Measurements from ENCODE around the gene TCL1A. TPM values are rescaled to one million over a fixed set of nuclear protein-coding genes. Genes with fewer than 3 reads are reported as not detected.

Gene TCL1A
- total and polyA plus RNA-seq, 4 donors, result 0.14 to 17.2 (median 0.68) TPM

DNA sequence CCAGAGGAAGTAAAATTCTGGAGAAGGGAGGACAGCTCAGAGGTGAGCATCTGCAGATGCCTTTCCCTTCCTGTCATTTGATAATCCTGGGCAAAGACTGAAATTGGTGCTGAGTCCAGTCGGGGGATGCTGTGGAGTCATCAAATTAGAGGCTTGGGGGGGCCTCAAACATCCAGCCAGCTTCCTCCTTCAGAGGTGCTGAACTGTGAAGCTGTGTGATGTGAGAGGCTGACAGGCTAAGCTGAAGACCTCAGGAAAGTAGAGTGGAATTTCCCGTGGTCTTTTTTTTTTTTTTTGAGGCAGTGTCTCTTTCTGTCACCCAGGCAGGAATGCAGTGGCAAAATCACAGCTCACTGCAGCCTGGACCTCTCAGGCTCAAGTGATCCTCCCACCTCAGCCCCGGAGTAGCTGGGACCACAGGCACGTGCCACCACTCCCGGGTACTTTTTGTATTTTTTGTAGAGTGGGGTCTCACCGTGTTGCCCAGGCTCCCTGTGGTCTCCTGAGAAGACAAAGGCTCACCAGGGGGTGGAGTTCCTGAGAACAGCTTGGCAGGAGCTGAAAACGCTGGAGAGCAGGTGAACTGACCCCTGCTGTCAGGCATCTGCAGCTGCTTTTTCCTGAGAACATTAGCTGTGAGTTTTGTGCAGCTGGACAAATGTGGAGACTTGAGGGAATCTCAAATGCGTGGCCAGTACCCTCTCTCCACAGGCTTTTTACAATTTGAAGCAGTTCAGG lies 33.8 kb downstream of the TCL1A start:
- Histone ChIP-seq H3K9ac (ENCODE audit: low read depth in 1 of 2, low read length in 2 of 2) (no peak overlapping the region), H3K9me3 (ENCODE audit: control insufficient read depth in 4 of 4, low read length in 3 of 4) (peaks cover 0 to 4% (median 0%) of the 10 kb centered on the region in 4 donors), H3K4me3 (ENCODE audit: low read depth in 1 of 3, low read length in 3 of 3) (no peak overlapping the region), H3K4me1 (ENCODE audit: control insufficient read depth in 4 of 4, insufficient read depth in 4 of 4, low read length in 3 of 4) (no peaks in the 10 kb centered on the region), H3K36me3 (ENCODE audit: control insufficient read depth in 4 of 4, insufficient read depth in 3 of 4, low read depth in 1 of 4, low read length in 3 of 4) (no peaks in the 10 kb centered on the region), H3K27me3 (ENCODE audit: control insufficient read depth in 4 of 4, insufficient read depth in 4 of 4, low read length in 3 of 4) (peaks cover 0 to 3% (median 0%) of the 10 kb centered on the region in 4 donors), H3K27ac (ENCODE audit: low read depth in 1 of 2, low read length in 2 of 2) (no peak overlapping the region)
- TF ChIP-seq RXRA (IDR thresholded peaks at IDR 0.05) (no peak), HNF4G (IDR thresholded peaks at IDR 0.05) (no peak), YY1 (IDR thresholded peaks at IDR 0.05) (no peak), NR2F2 (IDR thresholded peaks at IDR 0.05) (no peak), RAD21 (IDR thresholded peaks at IDR 0.05) (no peak), EGR1 (IDR thresholded peaks at IDR 0.05; ENCODE audit: low read depth in 2 of 2) (no peak), FOXA1 (IDR thresholded peaks at IDR 0.05) (no peak), JUND (IDR thresholded peaks at IDR 0.05) (no peak), HNF4A (conservative IDR thresholded peaks at IDR 0.05) (no peak), SP1 (IDR thresholded peaks at IDR 0.05) (no peak), FOXA2 (IDR thresholded peaks at IDR 0.05) (no peak)
- TF ChIP-seq, protein P1, sequence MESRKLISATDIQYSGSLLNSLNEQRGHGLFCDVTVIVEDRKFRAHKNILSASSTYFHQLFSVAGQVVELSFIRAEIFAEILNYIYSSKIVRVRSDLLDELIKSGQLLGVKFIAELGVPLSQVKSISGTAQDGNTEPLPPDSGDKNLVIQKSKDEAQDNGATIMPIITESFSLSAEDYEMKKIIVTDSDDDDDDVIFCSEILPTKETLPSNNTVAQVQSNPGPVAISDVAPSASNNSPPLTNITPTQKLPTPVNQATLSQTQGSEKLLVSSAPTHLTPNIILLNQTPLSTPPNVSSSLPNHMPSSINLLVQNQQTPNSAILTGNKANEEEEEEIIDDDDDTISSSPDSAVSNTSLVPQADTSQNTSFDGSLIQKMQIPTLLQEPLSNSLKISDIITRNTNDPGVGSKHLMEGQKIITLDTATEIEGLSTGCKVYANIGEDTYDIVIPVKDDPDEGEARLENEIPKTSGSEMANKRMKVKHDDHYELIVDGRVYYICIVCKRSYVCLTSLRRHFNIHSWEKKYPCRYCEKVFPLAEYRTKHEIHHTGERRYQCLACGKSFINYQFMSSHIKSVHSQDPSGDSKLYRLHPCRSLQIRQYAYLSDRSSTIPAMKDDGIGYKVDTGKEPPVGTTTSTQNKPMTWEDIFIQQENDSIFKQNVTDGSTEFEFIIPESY (IDR thresholded peaks at IDR 0.05), result no peak
- TF ChIP-seq, protein P2, sequence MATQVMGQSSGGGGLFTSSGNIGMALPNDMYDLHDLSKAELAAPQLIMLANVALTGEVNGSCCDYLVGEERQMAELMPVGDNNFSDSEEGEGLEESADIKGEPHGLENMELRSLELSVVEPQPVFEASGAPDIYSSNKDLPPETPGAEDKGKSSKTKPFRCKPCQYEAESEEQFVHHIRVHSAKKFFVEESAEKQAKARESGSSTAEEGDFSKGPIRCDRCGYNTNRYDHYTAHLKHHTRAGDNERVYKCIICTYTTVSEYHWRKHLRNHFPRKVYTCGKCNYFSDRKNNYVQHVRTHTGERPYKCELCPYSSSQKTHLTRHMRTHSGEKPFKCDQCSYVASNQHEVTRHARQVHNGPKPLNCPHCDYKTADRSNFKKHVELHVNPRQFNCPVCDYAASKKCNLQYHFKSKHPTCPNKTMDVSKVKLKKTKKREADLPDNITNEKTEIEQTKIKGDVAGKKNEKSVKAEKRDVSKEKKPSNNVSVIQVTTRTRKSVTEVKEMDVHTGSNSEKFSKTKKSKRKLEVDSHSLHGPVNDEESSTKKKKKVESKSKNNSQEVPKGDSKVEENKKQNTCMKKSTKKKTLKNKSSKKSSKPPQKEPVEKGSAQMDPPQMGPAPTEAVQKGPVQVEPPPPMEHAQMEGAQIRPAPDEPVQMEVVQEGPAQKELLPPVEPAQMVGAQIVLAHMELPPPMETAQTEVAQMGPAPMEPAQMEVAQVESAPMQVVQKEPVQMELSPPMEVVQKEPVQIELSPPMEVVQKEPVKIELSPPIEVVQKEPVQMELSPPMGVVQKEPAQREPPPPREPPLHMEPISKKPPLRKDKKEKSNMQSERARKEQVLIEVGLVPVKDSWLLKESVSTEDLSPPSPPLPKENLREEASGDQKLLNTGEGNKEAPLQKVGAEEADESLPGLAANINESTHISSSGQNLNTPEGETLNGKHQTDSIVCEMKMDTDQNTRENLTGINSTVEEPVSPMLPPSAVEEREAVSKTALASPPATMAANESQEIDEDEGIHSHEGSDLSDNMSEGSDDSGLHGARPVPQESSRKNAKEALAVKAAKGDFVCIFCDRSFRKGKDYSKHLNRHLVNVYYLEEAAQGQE (IDR thresholded peaks at IDR 0.05), result no peak
- TF ChIP-seq, protein P3, sequence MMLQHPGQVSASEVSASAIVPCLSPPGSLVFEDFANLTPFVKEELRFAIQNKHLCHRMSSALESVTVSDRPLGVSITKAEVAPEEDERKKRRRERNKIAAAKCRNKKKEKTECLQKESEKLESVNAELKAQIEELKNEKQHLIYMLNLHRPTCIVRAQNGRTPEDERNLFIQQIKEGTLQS (IDR thresholded peaks at IDR 0.05), result no peak
- no peak for DNase-seq (ENCODE audit: low spot score)
- WGBS, result 27% methylated on average over 8 of the region's 8 CpGs

DNA sequence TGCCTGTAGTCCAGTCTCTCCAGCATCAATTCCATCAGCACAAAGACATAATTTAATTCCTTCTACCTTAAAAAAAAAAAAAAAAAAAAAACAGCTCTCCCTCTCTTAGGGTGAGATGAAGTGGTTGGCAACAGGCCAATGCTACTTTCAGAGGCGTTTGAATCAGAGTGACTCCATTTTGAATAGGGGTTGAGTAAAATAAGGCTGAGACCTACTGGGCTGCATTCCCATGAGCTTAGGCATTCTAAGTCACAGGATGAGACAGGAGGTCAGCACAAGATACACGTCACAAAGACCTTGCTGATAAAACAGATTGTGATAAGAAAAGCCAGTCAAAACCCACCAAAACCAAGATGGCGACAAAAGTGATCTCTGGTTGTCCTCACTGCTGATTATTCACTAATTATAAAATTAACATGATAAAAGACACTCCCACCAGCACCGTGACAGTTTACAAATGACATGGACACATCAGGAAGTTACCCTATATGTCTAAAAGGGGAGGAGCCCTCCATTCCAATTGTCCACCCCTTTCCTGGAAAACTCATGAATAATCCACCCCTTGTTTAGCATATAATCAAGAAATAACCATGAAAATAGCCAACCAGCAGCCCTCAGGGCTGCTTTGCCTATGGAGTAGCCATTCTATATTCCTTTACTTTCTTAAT lies 34.6 kb downstream of the TCL1A start:
- H3K27me3 ChIP-seq (ENCODE audit: control insufficient read depth in 4 of 4, insufficient read depth in 4 of 4, low read length in 3 of 4), result peaks cover 0 to 3% (median 0%) of the 10 kb centered on the region in 4 donors
- peaks cover 0 to 3% (median 0%) of the 10 kb centered on the region in 4 donors for H3K4me1 ChIP-seq (ENCODE audit: control insufficient read depth in 4 of 4, insufficient read depth in 4 of 4, low read length in 3 of 4)
- H3K27ac ChIP-seq (ENCODE audit: low read depth in 1 of 2, low read length in 2 of 2), result no peak overlapping the region
- no peak for DNase-seq (ENCODE audit: low spot score)
- 63% methylated on average over 4 of the region's 4 CpGs for WGBS
- H3K4me3 ChIP-seq (ENCODE audit: low read depth in 1 of 3, low read length in 3 of 3), result no peak overlapping the region
- no peaks in the 10 kb centered on the region for H3K36me3 ChIP-seq (ENCODE audit: control insufficient read depth in 4 of 4, insufficient read depth in 3 of 4, low read depth in 1 of 4, low read length in 3 of 4)
- TF ChIP-seq, protein P4, sequence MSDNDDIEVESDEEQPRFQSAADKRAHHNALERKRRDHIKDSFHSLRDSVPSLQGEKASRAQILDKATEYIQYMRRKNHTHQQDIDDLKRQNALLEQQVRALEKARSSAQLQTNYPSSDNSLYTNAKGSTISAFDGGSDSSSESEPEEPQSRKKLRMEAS (IDR thresholded peaks at IDR 0.05), result no peak
- no peak for TF ChIP-seq FOXA1 (IDR thresholded peaks at IDR 0.05)
- no peak for TF ChIP-seq EGR1 (IDR thresholded peaks at IDR 0.05; ENCODE audit: low read depth in 2 of 2)
- no peak for TF ChIP-seq YY1 (IDR thresholded peaks at IDR 0.05)
- TF ChIP-seq FOXA2 (IDR thresholded peaks at IDR 0.05), result no peak
- no peak for TF ChIP-seq HNF4G (IDR thresholded peaks at IDR 0.05)
- TF ChIP-seq, protein P5, sequence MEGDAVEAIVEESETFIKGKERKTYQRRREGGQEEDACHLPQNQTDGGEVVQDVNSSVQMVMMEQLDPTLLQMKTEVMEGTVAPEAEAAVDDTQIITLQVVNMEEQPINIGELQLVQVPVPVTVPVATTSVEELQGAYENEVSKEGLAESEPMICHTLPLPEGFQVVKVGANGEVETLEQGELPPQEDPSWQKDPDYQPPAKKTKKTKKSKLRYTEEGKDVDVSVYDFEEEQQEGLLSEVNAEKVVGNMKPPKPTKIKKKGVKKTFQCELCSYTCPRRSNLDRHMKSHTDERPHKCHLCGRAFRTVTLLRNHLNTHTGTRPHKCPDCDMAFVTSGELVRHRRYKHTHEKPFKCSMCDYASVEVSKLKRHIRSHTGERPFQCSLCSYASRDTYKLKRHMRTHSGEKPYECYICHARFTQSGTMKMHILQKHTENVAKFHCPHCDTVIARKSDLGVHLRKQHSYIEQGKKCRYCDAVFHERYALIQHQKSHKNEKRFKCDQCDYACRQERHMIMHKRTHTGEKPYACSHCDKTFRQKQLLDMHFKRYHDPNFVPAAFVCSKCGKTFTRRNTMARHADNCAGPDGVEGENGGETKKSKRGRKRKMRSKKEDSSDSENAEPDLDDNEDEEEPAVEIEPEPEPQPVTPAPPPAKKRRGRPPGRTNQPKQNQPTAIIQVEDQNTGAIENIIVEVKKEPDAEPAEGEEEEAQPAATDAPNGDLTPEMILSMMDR (IDR thresholded peaks at IDR 0.05; ENCODE audit: low read depth, low read length, missing input control), result no peak
- TF ChIP-seq, protein P3 (IDR thresholded peaks at IDR 0.05), result no peak
- no peak for TF ChIP-seq GABPA (IDR thresholded peaks at IDR 0.05 in 1 of 2, conservative IDR thresholded peaks at IDR 0.05 in 1 of 2)
- TF ChIP-seq, protein P1 (IDR thresholded peaks at IDR 0.05), result no peak
- TF ChIP-seq SP1 (IDR thresholded peaks at IDR 0.05), result no peak
- peaks cover 0 to 4% (median 0%) of the 10 kb centered on the region in 4 donors for H3K9me3 ChIP-seq (ENCODE audit: control insufficient read depth in 4 of 4, low read length in 3 of 4)
- no peak overlapping the region for H3K9ac ChIP-seq (ENCODE audit: low read depth in 1 of 2, low read length in 2 of 2)

Data from liver (tissue), 9 donors.